Measurements from ENCODE around the gene KRTAP5-5.
"Not testable (repeated sequence)": the region's sequence is repeated elsewhere in the genome, so short reads cannot be mapped to it uniquely, and the experiment has no call there.

KRTAP5-5 gene

DNA sequence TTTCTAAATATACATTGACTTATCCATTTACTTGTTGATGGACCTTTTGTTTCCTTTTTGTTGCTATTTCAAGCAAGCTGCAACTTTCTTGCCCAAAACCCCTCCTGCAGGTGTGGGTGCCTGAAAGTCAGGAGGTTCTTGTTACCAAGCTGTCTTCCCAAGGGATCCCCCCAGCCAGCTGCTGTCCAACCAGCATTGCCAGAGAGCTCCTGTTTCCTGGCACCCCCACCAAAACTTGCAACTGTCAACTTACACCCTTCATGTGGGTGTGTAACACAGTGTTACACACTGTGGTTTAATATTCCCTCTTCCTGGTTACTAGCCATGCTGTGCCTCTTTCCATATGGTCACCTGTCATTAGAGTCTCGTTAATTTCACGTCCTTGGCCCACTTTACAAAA is 42.9 kb upstream of the KRTAP5-5 start:
- no peak overlapping the region for H3K18ac ChIP-seq (ENCODE audit: low read length)
- DNase-seq = no peak
- H2AFZ ChIP-seq (ENCODE audit: insufficient read depth, low read length, poor library complexity) = no peak overlapping the region
- H3K36me3 ChIP-seq (ENCODE audit: control insufficient read depth in 1 of 2, insufficient read depth in 2 of 2, low read length in 2 of 2) = no peaks in the 10 kb centered on the region
- H3K4me3 ChIP-seq (ENCODE audit: low read depth, low read length) = no peak overlapping the region
- no peak overlapping the region for H3K27ac ChIP-seq (ENCODE audit: low read depth, low read length)
- H2AK5ac ChIP-seq (ENCODE audit: low read length) = no peak overlapping the region
- no peak overlapping the region for H4K12ac ChIP-seq (ENCODE audit: low read depth, low read length)
- H3K4me1 ChIP-seq (ENCODE audit: control insufficient read depth in 1 of 2, insufficient read depth in 2 of 2, low read length in 2 of 2) = no peaks in the 10 kb centered on the region
- no peak overlapping the region for H2BK120ac ChIP-seq (ENCODE audit: insufficient read depth, low read length, poor library complexity)
- no peak overlapping the region for H3K14ac ChIP-seq (ENCODE audit: low read length)
- no peaks in the 10 kb centered on the region for H3K79me1 ChIP-seq (ENCODE audit: low read length)
- no peak overlapping the region for H3K4ac ChIP-seq (ENCODE audit: low read depth, low read length)
- no peak overlapping the region for H3K4me2 ChIP-seq (ENCODE audit: low read length)
- no peak overlapping the region for H3K23ac ChIP-seq (ENCODE audit: low read length)
- H4K8ac ChIP-seq (ENCODE audit: low read depth, low read length) = no peak overlapping the region
- no peak overlapping the region for H3K9ac ChIP-seq (ENCODE audit: low read length)
- no peak overlapping the region for H2BK12ac ChIP-seq (ENCODE audit: low read length)
- no CpG with 5 or more reads among the region's 2 CpGs for WGBS (ENCODE audit: extremely low coverage, insufficient coverage, insufficient read length)
- H3K79me2 ChIP-seq (ENCODE audit: control insufficient read depth, insufficient read depth, low read length, poor library complexity) = no peaks in the 10 kb centered on the region
- H3K9me3 ChIP-seq (ENCODE audit: insufficient read depth, low read depth, low read length) = no peaks in the 10 kb centered on the region
- H3K27me3 ChIP-seq (ENCODE audit: insufficient read depth, low read length) = no peaks in the 10 kb centered on the region
- no peak overlapping the region for H4K91ac ChIP-seq (ENCODE audit: low read depth, low read length)
- no peak overlapping the region for H2BK5ac ChIP-seq (ENCODE audit: low read depth, low read length, poor library complexity)

DNA sequence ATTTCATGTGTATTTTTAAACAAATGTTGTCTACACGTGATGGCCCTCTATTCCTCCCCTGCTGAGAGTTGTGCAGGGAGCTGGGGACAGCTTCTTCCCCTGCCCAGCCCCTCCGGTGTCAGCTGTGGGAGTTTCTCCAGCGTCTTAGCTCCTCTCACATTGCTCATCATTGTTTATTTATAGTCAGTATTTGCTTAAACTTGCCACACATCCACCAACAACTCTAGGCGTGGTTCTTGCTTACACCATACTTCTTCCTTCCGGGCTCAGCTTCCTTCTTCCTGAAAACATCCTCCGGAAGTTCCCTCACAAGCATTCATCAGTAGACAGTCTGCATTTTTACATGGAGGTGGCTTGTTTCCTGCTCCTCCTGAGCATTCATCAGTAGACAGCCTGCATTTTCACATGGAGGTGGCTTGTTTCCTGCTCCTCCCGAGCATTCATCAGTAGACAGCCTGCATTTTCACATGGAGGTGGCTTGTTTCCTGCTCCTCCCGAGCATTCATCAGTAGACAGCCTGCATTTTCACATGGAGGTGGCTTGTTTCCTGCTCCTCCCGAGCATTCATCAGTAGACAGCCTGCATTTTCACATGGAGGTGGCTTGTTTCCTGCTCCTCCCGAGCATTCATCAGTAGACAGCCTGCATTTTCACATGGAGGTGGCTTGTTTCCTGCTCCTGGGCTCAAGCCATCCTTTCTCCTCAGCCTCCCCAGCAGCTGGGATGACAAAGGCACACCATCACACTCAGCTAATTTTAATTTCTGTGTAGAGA is 40.2 kb upstream of the KRTAP5-5 start:
- H3K27ac ChIP-seq (ENCODE audit: low read depth, low read length); H3K79me1 ChIP-seq (ENCODE audit: low read length); H3K36me3 ChIP-seq (ENCODE audit: control insufficient read depth in 1 of 2, insufficient read depth in 2 of 2, low read length in 2 of 2); H3K18ac ChIP-seq (ENCODE audit: low read length); H2BK120ac ChIP-seq (ENCODE audit: insufficient read depth, low read length, poor library complexity); H2AK5ac ChIP-seq (ENCODE audit: low read length); H3K79me2 ChIP-seq (ENCODE audit: control insufficient read depth, insufficient read depth, low read length, poor library complexity); H3K4me3 ChIP-seq (ENCODE audit: low read depth, low read length); H2BK5ac ChIP-seq (ENCODE audit: low read depth, low read length, poor library complexity); H2BK12ac ChIP-seq (ENCODE audit: low read length); H3K27me3 ChIP-seq (ENCODE audit: insufficient read depth, low read length); H3K9me3 ChIP-seq (ENCODE audit: insufficient read depth, low read depth, low read length); DNase-seq; H4K8ac ChIP-seq (ENCODE audit: low read depth, low read length); H3K4me1 ChIP-seq (ENCODE audit: control insufficient read depth in 1 of 2, insufficient read depth in 2 of 2, low read length in 2 of 2); H3K14ac ChIP-seq (ENCODE audit: low read length); H3K4ac ChIP-seq (ENCODE audit: low read depth, low read length); H3K23ac ChIP-seq (ENCODE audit: low read length); H4K12ac ChIP-seq (ENCODE audit: low read depth, low read length); H2AFZ ChIP-seq (ENCODE audit: insufficient read depth, low read length, poor library complexity); H3K4me2 ChIP-seq (ENCODE audit: low read length); H3K9ac ChIP-seq (ENCODE audit: low read length); H4K91ac ChIP-seq (ENCODE audit: low read depth, low read length): not testable (repeated sequence)
- WGBS (ENCODE audit: extremely low coverage, insufficient coverage, insufficient read length) = no CpG with 5 or more reads among the region's 10 CpGs

DNA sequence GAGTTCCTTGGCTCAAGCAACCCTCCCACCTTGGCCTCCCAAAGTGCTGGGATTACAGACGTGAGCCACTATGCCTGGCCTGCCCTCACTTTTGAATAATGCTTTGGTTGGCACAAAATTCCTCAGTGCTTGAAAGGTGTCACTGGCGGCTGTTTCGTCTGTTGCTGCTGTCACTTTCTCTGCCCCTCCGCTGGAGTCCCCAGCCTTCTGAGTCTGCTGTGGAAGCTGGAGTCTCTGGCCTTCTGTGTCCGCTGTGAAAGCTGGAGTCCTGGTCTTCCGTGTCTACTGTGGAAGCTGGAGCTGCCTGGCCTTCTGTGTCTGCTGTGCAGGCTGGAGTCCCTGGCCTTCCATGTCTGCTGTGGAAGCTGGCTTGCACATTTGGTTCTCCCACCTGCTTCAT is 39.6 kb upstream of the KRTAP5-5 start:
- Histone ChIP-seq H3K4ac (ENCODE audit: low read depth, low read length) (no peak overlapping the region), H3K4me1 (ENCODE audit: control insufficient read depth in 1 of 2, insufficient read depth in 2 of 2, low read length in 2 of 2) (no peaks in the 10 kb centered on the region), H3K27ac (ENCODE audit: low read depth, low read length) (no peak overlapping the region), H3K36me3 (ENCODE audit: control insufficient read depth in 1 of 2, insufficient read depth in 2 of 2, low read length in 2 of 2) (no peaks in the 10 kb centered on the region), H3K4me2 (ENCODE audit: low read length) (no peak overlapping the region), H2AK5ac (ENCODE audit: low read length) (no peak overlapping the region), H3K9ac (ENCODE audit: low read length) (no peak overlapping the region), H3K4me3 (ENCODE audit: low read depth, low read length) (no peak overlapping the region), H2BK120ac (ENCODE audit: insufficient read depth, low read length, poor library complexity) (no peak overlapping the region), H2BK5ac (ENCODE audit: low read depth, low read length, poor library complexity) (no peak overlapping the region), H3K27me3 (ENCODE audit: insufficient read depth, low read length) (no peaks in the 10 kb centered on the region), H4K8ac (ENCODE audit: low read depth, low read length) (no peak overlapping the region), H3K18ac (ENCODE audit: low read length) (no peak overlapping the region), H2AFZ (ENCODE audit: insufficient read depth, low read length, poor library complexity) (no peak overlapping the region), H3K23ac (ENCODE audit: low read length) (no peak overlapping the region), H2BK12ac (ENCODE audit: low read length) (no peak overlapping the region), H3K79me1 (ENCODE audit: low read length) (no peaks in the 10 kb centered on the region), H3K79me2 (ENCODE audit: control insufficient read depth, insufficient read depth, low read length, poor library complexity) (no peaks in the 10 kb centered on the region), H3K9me3 (ENCODE audit: insufficient read depth, low read depth, low read length) (no peaks in the 10 kb centered on the region), H4K91ac (ENCODE audit: low read depth, low read length) (no peak overlapping the region), H3K14ac (ENCODE audit: low read length) (no peak overlapping the region), H4K12ac (ENCODE audit: low read depth, low read length) (no peak overlapping the region)
- DNase-seq = no peak
- no CpG with 5 or more reads among the region's 6 CpGs for WGBS (ENCODE audit: extremely low coverage, insufficient coverage, insufficient read length)

DNA sequence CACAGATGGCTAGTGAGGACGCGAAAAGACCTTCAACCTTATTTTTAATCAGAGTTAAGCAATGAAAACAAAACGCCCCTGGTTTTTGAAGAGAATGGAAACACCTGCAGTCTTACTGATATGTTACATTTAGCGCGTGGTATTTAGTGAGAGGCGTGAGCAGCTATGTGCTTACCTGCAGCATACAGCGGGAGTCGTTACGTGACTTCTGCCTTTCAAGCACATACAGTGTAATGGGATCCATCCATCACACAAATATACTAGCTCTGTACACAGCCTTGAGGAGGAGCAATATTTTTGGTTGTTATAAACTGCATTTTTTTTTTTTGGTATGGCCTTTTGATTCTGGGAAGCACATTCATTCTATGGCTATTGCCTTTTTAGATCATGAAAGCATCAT is 36.9 kb upstream of the KRTAP5-5 start:
- H3K18ac ChIP-seq (ENCODE audit: low read length) = no peak overlapping the region
- no peaks in the 10 kb centered on the region for H3K27me3 ChIP-seq (ENCODE audit: insufficient read depth, low read length)
- no peak overlapping the region for H4K91ac ChIP-seq (ENCODE audit: low read depth, low read length)
- no CpG with 5 or more reads among the region's 9 CpGs for WGBS (ENCODE audit: extremely low coverage, insufficient coverage, insufficient read length)
- no peak for DNase-seq
- no peak overlapping the region for H3K4me2 ChIP-seq (ENCODE audit: low read length)
- no peak overlapping the region for H4K8ac ChIP-seq (ENCODE audit: low read depth, low read length)
- no peak overlapping the region for H2BK5ac ChIP-seq (ENCODE audit: low read depth, low read length, poor library complexity)
- no peak overlapping the region for H3K4ac ChIP-seq (ENCODE audit: low read depth, low read length)
- no peak overlapping the region for H3K27ac ChIP-seq (ENCODE audit: low read depth, low read length)
- no peak overlapping the region for H3K23ac ChIP-seq (ENCODE audit: low read length)
- no peak overlapping the region for H2BK12ac ChIP-seq (ENCODE audit: low read length)
- no peak overlapping the region for H4K12ac ChIP-seq (ENCODE audit: low read depth, low read length)
- H3K14ac ChIP-seq (ENCODE audit: low read length) = no peak overlapping the region
- H2BK120ac ChIP-seq (ENCODE audit: insufficient read depth, low read length, poor library complexity) = no peak overlapping the region
- H3K79me1 ChIP-seq (ENCODE audit: low read length) = no peaks in the 10 kb centered on the region
- H3K4me1 ChIP-seq (ENCODE audit: control insufficient read depth in 1 of 2, insufficient read depth in 2 of 2, low read length in 2 of 2) = no peaks in the 10 kb centered on the region
- H2AK5ac ChIP-seq (ENCODE audit: low read length) = no peak overlapping the region
- no peaks in the 10 kb centered on the region for H3K9me3 ChIP-seq (ENCODE audit: insufficient read depth, low read depth, low read length)
- H3K4me3 ChIP-seq (ENCODE audit: low read depth, low read length) = no peak overlapping the region
- H3K9ac ChIP-seq (ENCODE audit: low read length) = no peak overlapping the region
- no peaks in the 10 kb centered on the region for H3K79me2 ChIP-seq (ENCODE audit: control insufficient read depth, insufficient read depth, low read length, poor library complexity)
- no peak overlapping the region for H2AFZ ChIP-seq (ENCODE audit: insufficient read depth, low read length, poor library complexity)
- no peaks in the 10 kb centered on the region for H3K36me3 ChIP-seq (ENCODE audit: control insufficient read depth in 1 of 2, insufficient read depth in 2 of 2, low read length in 2 of 2)

Data from trophoblast cell (in vitro differentiated cells and primary cell).